Peyer's patch (tissue), 4 donors: Measurements from ENCODE around the gene NDUFS4.

Experiments
- POLR2A ChIP-seq, 2 donors: fragments of 450-650 bp; IDR thresholded peaks; one replicate each; pipeline ENCODE4 v1.5.1; 2017; ENCODE audit warnings: antibody characterized with exemption in 2 of 2, mild to moderate bottlenecking in 2 of 2, moderate library complexity in 2 of 2
- TF ChIP-seq, protein P1 (sequence below), 6 experiments: fragments of 450-650 bp in 4 of 6; fragments of 200-600 bp in 2 of 6; sonication (generic) in 1 of 6; IDR thresholded peaks; one replicate each; pipeline ENCODE4 v1.5.1; 2017 to 2019; ENCODE audit warnings: antibody characterized with exemption in 6 of 6, mild to moderate bottlenecking in 3 of 6, moderate library complexity in 1 of 6

DNA sequence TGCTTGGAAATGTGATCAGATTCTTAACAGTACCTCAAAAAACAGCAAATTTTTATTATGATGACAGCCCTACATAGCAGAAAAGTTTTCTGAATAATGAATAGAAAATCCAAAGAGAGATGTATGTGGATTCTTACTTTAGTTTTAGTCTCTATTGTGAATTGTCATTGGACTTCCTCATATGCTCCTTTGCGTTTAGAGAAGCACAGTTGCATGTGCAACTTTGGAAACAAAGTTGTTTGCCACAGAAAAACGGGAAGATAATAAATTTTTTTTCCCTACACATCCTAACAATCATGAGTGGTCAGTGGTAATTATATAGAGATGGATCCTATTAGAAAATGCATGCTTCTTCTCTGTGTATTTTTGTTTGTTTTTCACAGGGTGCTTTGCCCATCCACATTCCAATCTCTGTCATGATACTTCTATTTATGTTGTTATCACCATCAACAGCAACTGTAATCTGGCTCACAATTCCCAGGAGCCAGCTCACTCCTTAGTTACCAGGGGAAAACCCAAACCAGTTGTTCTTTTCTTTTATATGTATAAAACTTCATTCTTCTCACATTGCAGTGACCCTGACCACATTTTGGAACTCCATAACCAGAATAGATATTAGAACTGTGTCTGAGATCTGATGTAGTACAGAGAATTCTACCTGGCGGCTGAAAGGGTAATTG, 118.7 kb downstream of the NDUFS4 start:
- no peak for TF ChIP-seq POLR2A (IDR thresholded peaks at IDR 0.05)
- TF ChIP-seq, protein P1, sequence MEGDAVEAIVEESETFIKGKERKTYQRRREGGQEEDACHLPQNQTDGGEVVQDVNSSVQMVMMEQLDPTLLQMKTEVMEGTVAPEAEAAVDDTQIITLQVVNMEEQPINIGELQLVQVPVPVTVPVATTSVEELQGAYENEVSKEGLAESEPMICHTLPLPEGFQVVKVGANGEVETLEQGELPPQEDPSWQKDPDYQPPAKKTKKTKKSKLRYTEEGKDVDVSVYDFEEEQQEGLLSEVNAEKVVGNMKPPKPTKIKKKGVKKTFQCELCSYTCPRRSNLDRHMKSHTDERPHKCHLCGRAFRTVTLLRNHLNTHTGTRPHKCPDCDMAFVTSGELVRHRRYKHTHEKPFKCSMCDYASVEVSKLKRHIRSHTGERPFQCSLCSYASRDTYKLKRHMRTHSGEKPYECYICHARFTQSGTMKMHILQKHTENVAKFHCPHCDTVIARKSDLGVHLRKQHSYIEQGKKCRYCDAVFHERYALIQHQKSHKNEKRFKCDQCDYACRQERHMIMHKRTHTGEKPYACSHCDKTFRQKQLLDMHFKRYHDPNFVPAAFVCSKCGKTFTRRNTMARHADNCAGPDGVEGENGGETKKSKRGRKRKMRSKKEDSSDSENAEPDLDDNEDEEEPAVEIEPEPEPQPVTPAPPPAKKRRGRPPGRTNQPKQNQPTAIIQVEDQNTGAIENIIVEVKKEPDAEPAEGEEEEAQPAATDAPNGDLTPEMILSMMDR (IDR thresholded peaks at IDR 0.05): no peak
